Activated CD4-positive, alpha-beta T cell treated with anti-CD3 and anti-CD28 coated beads, Interleukin-2, amount 10 ng/mL, durations not matched to agents 7 days and 5 days (primary cell): Measurements from ENCODE around the gene PRXL2C. TPM values are rescaled to one million over a fixed set of nuclear protein-coding genes. Genes with fewer than 3 reads are reported as not detected.
"Not testable (repeated sequence)": the region's sequence is repeated elsewhere in the genome, so short reads cannot be mapped to it uniquely, and the experiment has no call there.

ENCODE experiments used
- CTCF ChIA-PET: fragments of 350-600 bp; sonication (Branson Sonifier 250); formaldehyde crosslinking; loops from one replicate; lab custom pipeline; 2021; ENCODE audit warnings: antibody characterized with exemption; lab: Charles Lee
- POLR2A ChIA-PET: fragments of 350-600 bp; sonication (Branson Sonifier 250); formaldehyde crosslinking; loops from one replicate; lab custom pipeline; 2021; ENCODE audit warnings: antibody characterized with exemption; lab: Charles Lee
- DNase-seq: peaks from one replicate; pipeline ENCODE4 v3.0.0-alpha.2; 2020
- H3K27ac Mint-ChIP-seq: one replicate; pipeline ENCODE4 v1.8.0; 2021; ENCODE audit warnings: mild to moderate bottlenecking, moderate library complexity, mixed read lengths
- H3K27me3 Mint-ChIP-seq: one replicate; pipeline ENCODE4 v1.8.0; 2021; ENCODE audit warnings: mixed read lengths
- H3K36me3 Mint-ChIP-seq: one replicate; pipeline ENCODE4 v1.8.0; 2021; ENCODE audit warnings: low read depth, mixed read lengths
- H3K4me1 Mint-ChIP-seq: one replicate; pipeline ENCODE4 v1.8.0; 2021; ENCODE audit warnings: mixed read lengths
- H3K4me3 Mint-ChIP-seq: one replicate; pipeline ENCODE4 v1.8.0; 2021; ENCODE audit warnings: mild to moderate bottlenecking, moderate library complexity, mixed read lengths
- H3K9me3 Mint-ChIP-seq: one replicate; pipeline ENCODE4 v1.8.0; 2021; ENCODE audit warnings: mixed read lengths
- total RNA-seq, 2 experiments: library from RNA; stranded (reverse); gene quantifications; one replicate each; pipeline ENCODE4 v1.2.3, GENCODE V29; 2021

Gene PRXL2C
- total RNA-seq, 2 experiments from 2014 or later = 5.0 to 5.6 TPM

- no peaks in the 10 kb centered on the region for H3K9me3 Mint-ChIP-seq
- CTCF ChIA-PET = no interaction called here
- H3K36me3 Mint-ChIP-seq = no peaks in the 10 kb centered on the region
- H3K4me1 Mint-ChIP-seq = no peaks in the 10 kb centered on the region
- peaks cover 8% of the 10 kb centered on the region for H3K27me3 Mint-ChIP-seq
- no peak for DNase-seq
- no peak overlapping the region for H3K27ac Mint-ChIP-seq
- no peak overlapping the region for H3K4me3 Mint-ChIP-seq
- POLR2A ChIA-PET = no interaction called here
These were observed 16.3 kb downstream of the PRXL2C start for GRCh38 chr9:96638606-96639364.

GRCh38 chr9:96636368-96636767 lies 18.7 kb downstream of the PRXL2C start:
- H3K36me3 Mint-ChIP-seq = no peaks in the 10 kb centered on the region
- no peaks in the 10 kb centered on the region for H3K9me3 Mint-ChIP-seq
- ChIA-PET CTCF (interaction anchor here (0.6 to 1.2 kb wide), 2 partner anchors 30 to 398 kb away, joined by 3 to 4 read pairs; no protein-coding TSS in a partner anchor), POLR2A (no interaction called here)
- H3K27ac Mint-ChIP-seq = no peak overlapping the region
- H3K4me1 Mint-ChIP-seq = no peaks in the 10 kb centered on the region
- no peak for DNase-seq
- no peak overlapping the region for H3K4me3 Mint-ChIP-seq
- H3K27me3 Mint-ChIP-seq = peaks cover 12% of the 10 kb centered on the region

GRCh38 chr9:96633579-96633978 lies 21.5 kb downstream of the PRXL2C start:
- H3K27ac Mint-ChIP-seq, H3K9me3 Mint-ChIP-seq, DNase-seq, POLR2A ChIA-PET, CTCF ChIA-PET, H3K4me3 Mint-ChIP-seq, H3K36me3 Mint-ChIP-seq, H3K4me1 Mint-ChIP-seq: not testable (repeated sequence)
- H3K27me3 Mint-ChIP-seq = peaks cover 17% of the 10 kb centered on the region

- H3K27me3 Mint-ChIP-seq = peaks cover 12% of the 10 kb centered on the region
- H3K27ac Mint-ChIP-seq = no peak overlapping the region
- no peaks in the 10 kb centered on the region for H3K9me3 Mint-ChIP-seq
- no peaks in the 10 kb centered on the region for H3K36me3 Mint-ChIP-seq
- DNase-seq = no peak
- no peak overlapping the region for H3K4me3 Mint-ChIP-seq
- POLR2A ChIA-PET = no interaction called here
- H3K4me1 Mint-ChIP-seq = no peaks in the 10 kb centered on the region
- CTCF ChIA-PET = no interaction called here
These were observed 28.2 kb downstream of the PRXL2C start for GRCh38 chr9:96626912-96627311.

- DNase-seq = no peak
- Mint-ChIP-seq H3K4me3 (no peak overlapping the region), H3K9me3 (no peaks in the 10 kb centered on the region), H3K27me3 (peaks cover 38% of the 10 kb centered on the region), H3K36me3 (no peaks in the 10 kb centered on the region), H3K27ac (no peak overlapping the region), H3K4me1 (peaks cover 13% of the 10 kb centered on the region)
- POLR2A ChIA-PET = no interaction called here
- CTCF ChIA-PET = interaction anchor here (1.0 to 1.3 kb wide), 3 partner anchors 11 to 180 kb away, joined by 3 to 4 read pairs (median 3); no protein-coding TSS in a partner anchor
These were observed 33.5 kb downstream of the PRXL2C start for GRCh38 chr9:96621618-96622017.

GRCh38 chr9:96620832-96621269 lies 34.3 kb downstream of the PRXL2C start:
- DNase-seq = no peak
- Mint-ChIP-seq H3K4me3 (no peak overlapping the region), H3K4me1 (peaks cover 13% of the 10 kb centered on the region), H3K27ac (no peak overlapping the region), H3K9me3 (no peaks in the 10 kb centered on the region), H3K27me3 (peaks cover 43% of the 10 kb centered on the region), H3K36me3 (no peaks in the 10 kb centered on the region)
- ChIA-PET POLR2A (no interaction called here), CTCF (interaction anchor here (1.1 to 1.3 kb wide), 2 partner anchors 11 to 179 kb away, joined by 3 read pairs; no protein-coding TSS in a partner anchor)

GRCh38 chr9:96620181-96620514 lies 35.0 kb downstream of the PRXL2C start:
- peaks cover 51% of the 10 kb centered on the region for H3K27me3 Mint-ChIP-seq
- no peak overlapping the region for H3K27ac Mint-ChIP-seq
- ChIA-PET POLR2A (no interaction called here), CTCF (no interaction called here)
- H3K9me3 Mint-ChIP-seq = no peaks in the 10 kb centered on the region
- H3K4me3 Mint-ChIP-seq = peak overlapping the region; percentile 66
- H3K4me1 Mint-ChIP-seq = peaks cover 13% of the 10 kb centered on the region
- H3K36me3 Mint-ChIP-seq = no peaks in the 10 kb centered on the region
- DNase-seq = no peak

GRCh38 chr9:96619491-96620180 lies 35.5 kb downstream of the PRXL2C start, which contains the start of gene CDC14B:
Gene CDC14B (minus strand): TSS chr9:96619843. CDS start chr9:96619378, 465 bp downstream.
- Mint-ChIP-seq H3K4me3 (peak within 1 kb of the TSS; percentile 66), H3K36me3 (no peaks in the 10 kb centered on the region), H3K27ac (no peak within 1 kb of the TSS), H3K27me3 (peaks cover 54% of the 10 kb centered on the region), H3K9me3 (no peaks in the 10 kb centered on the region), H3K4me1 (peaks cover 13% of the 10 kb centered on the region)
- CTCF ChIA-PET = no interaction called here
- peak; percentile 75 for DNase-seq
- POLR2A ChIA-PET = no interaction called here

GRCh38 chr9:96619124-96619465 lies 36.0 kb downstream of the PRXL2C start:
- Mint-ChIP-seq H3K27me3 (peaks cover 56% of the 10 kb centered on the region), H3K4me3 (no peak overlapping the region)
- CTCF ChIA-PET = interaction anchor here (0.7 kb wide), 1 partner anchor 10 kb away, joined by 3 read pairs; no protein-coding TSS in a partner anchor

GRCh38 chr9:96618209-96619123 lies 36.7 kb downstream of the PRXL2C start:
- peaks cover 13% of the 10 kb centered on the region for H3K4me1 Mint-ChIP-seq
- no peak overlapping the region for H3K27ac Mint-ChIP-seq
- peak overlapping the region; percentile 63 for H3K4me3 Mint-ChIP-seq
- no peak for DNase-seq
- peaks cover 59% of the 10 kb centered on the region for H3K27me3 Mint-ChIP-seq
- ChIA-PET POLR2A (no interaction called here), CTCF (interaction anchor here (0.6 to 0.7 kb wide), 3 partner anchors 9 to 52 kb away, joined by 3 read pairs; no protein-coding TSS in a partner anchor)
- H3K9me3 Mint-ChIP-seq = no peaks in the 10 kb centered on the region
- H3K36me3 Mint-ChIP-seq = no peaks in the 10 kb centered on the region

More at GRCh38 chr9:96619124-96619465, 36.0 kb downstream of the PRXL2C start:
- POLR2A ChIA-PET = no interaction called here
- no peaks in the 10 kb centered on the region for H3K9me3 Mint-ChIP-seq
- no peaks in the 10 kb centered on the region for H3K36me3 Mint-ChIP-seq
- H3K4me1 Mint-ChIP-seq = peaks cover 13% of the 10 kb centered on the region
- no peak overlapping the region for H3K27ac Mint-ChIP-seq
- DNase-seq = no peak

- Mint-ChIP-seq H3K27me3 (peaks cover 67% of the 10 kb centered on the region), H3K36me3 (no peaks in the 10 kb centered on the region), H3K4me1 (peaks cover 13% of the 10 kb centered on the region), H3K4me3 (no peak overlapping the region), H3K27ac (no peak overlapping the region), H3K9me3 (no peaks in the 10 kb centered on the region)
- no peak for DNase-seq
- CTCF ChIA-PET = interaction anchor here (0.5 to 0.7 kb wide), 3 partner anchors 16 to 85 kb away, joined by 3 read pairs; no protein-coding TSS in a partner anchor
- POLR2A ChIA-PET = no interaction called here
These were observed 37.5 kb downstream of the PRXL2C start for GRCh38 chr9:96617439-96618185.
